Esophagus (tissue), 2 donors: ENCODE measurements around the gene ABCG4. TPM values are rescaled to one million over a fixed set of nuclear protein-coding genes. Genes with fewer than 3 reads are reported as not detected.
"Not testable (repeated sequence)": the region's sequence is repeated elsewhere in the genome, so short reads cannot be mapped to it uniquely, and the experiment has no call there.

ENCODE experiments used
- H3K27ac ChIP-seq, 2 donors: one replicate each; pipeline ENCODE4 v1.5.1; 2013; ENCODE audit warnings: low read depth in 2 of 2, mild to moderate bottlenecking in 2 of 2, inconsistent platforms in 1 of 2, low read length in 1 of 2, moderate library complexity in 1 of 2
- H3K27me3 ChIP-seq, 2 donors: one replicate each; pipeline ENCODE4 v1.6.1; 2013; ENCODE audit warnings: low read length in 2 of 2, control low read depth in 1 of 2, mild to moderate bottlenecking in 1 of 2; ENCODE audit not compliant: insufficient read depth in 2 of 2, control insufficient read depth in 1 of 2
- H3K36me3 ChIP-seq, 2 donors: one replicate each; pipeline ENCODE4 v1.6.1; 2013; ENCODE audit warnings: low read length in 1 of 2; ENCODE audit not compliant: control insufficient read depth in 2 of 2, insufficient read depth in 2 of 2
- H3K4me1 ChIP-seq, 2 donors: one replicate each; pipeline ENCODE4 v1.6.1; 2013; ENCODE audit warnings: low read length in 1 of 2; ENCODE audit not compliant: control insufficient read depth in 2 of 2, insufficient read depth in 2 of 2
- H3K4me3 ChIP-seq, 2 donors: one replicate each; pipeline ENCODE4 v1.5.1; 2013; ENCODE audit warnings: low read length in 2 of 2, mild to moderate bottlenecking in 2 of 2, low read depth in 1 of 2, moderate library complexity in 1 of 2
- H3K9me3 ChIP-seq, 2 donors: one replicate each; pipeline ENCODE4 v1.6.1; 2013; ENCODE audit warnings: mild to moderate bottlenecking in 2 of 2, low read depth in 1 of 2, low read length in 1 of 2, moderate library complexity in 1 of 2; ENCODE audit not compliant: control insufficient read depth in 2 of 2, insufficient read depth in 1 of 2
- WGBS, 2 donors: extraction: QIAGEN DNeasy Blood & Tissue Kit; methylation state at CpG; one replicate each; pipeline ENCODE4 v1.1.7; 2013; 5-methylcytosine and 5-hydroxymethylcytosine counted together
- polyA plus RNA-seq, 2 donors: library from polyadenylated mRNA; stranded (reverse); fragments of 200-250 nt; gene quantifications; one replicate each; pipeline ENCODE4 v1.2.3, GENCODE V29; 2013
- donor health status: healthy with polysubstance abuse.
- donor health status: Bipolar disorder and iron deficiency.

ABCG4 gene
- polyA plus RNA-seq, 2 donors, result 0.21 to 0.81 TPM

DNA sequence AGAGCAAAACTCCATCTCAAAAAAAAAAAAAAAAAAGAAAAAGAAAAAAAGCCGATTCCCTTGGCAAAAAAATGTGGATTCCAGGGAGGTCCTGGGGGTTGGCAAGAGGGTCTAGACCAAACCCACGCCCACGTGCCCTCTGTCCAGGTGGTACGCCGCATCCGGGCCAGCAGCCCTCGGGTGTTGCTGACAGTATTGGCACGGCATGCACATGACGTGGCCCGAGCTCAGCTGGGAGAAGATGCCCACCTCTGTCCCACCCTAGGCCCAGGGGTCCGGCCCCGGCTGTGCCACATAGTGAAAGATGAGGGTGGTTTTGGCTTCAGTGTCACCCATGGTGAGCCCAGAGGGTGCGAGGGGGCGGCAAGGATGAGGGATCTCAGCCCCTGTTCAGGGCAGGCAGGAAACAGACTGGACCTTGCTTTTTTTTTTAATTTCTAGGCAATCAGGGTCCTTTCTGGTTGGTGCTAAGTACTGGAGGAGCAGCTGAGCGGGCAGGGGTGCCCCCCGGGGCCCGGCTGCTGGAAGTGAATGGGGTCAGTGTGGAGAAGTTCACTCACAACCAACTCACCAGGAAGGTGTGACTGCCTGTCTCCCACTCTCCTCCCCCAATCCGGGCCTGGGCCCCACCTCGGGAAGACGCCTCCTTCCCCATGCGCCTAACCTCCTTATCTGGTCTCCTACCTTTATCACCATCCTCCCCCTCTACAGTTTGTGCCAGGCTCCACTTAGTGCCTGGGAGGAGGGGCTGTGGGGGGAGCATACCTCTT, 38.5 kb downstream of the ABCG4 start:
- Histone ChIP-seq H3K36me3 (peaks cover 6 to 12% of the 10 kb centered on the region in 2 donors), H3K4me1 (no peaks in the 10 kb centered on the region), H3K4me3 (no peak overlapping the region), H3K9me3 (no peaks in the 10 kb centered on the region), H3K27me3 (no peaks in the 10 kb centered on the region), H3K27ac (no peak overlapping the region)
- 79 to 81% methylated on average over 21 of the region's 21 CpGs for WGBS, 2 donors

DNA sequence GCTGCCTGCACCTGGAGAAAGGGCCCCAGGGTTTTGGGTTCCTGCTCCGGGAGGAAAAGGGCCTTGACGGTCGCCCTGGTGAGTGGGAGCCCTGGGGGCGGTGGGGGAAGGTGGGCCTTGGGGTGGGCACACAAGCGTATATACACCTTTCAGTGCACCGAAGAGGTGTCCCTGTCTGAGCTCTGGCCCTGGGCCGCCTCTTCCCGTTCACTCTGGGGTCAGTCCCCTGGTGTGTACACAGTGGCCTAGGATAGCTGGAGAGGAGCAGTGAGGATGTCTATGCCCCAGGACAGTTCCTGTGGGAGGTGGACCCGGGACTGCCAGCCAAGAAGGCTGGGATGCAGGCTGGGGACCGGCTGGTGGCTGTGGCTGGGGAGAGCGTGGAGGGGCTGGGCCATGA, 39.2 kb downstream of the ABCG4 start:
- 75 to 84% methylated on average over 11 of the region's 11 CpGs for WGBS, 2 donors

DNA sequence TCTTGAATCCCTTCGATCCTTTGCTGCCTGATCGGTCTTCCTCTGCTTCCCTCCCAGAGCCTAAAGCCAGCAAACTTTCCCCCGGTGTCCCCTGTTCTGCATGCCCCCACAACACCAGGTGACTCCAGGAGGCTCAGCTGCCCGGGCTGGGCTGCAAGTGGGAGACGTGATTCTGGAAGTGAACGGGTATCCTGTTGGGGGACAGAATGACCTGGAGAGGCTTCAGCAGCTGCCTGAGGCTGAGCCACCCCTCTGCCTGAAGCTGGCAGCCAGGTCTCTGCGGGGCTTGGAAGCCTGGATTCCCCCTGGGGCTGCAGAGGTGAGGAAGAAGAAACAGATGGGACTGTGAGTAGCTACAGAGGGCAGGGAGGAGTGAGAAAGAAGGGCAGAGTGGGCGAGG, 40.0 kb downstream of the ABCG4 start:
- WGBS, 2 donors, result 80 to 83% methylated on average over 8 of the region's 8 CpGs
- Histone ChIP-seq H3K9me3 (no peaks in the 10 kb centered on the region), H3K27me3 (no peaks in the 10 kb centered on the region), H3K4me3 (no peak overlapping the region), H3K36me3 (peaks cover 1% of the 10 kb centered on the region in 2 donors), H3K4me1 (no peaks in the 10 kb centered on the region), H3K27ac (no peak overlapping the region)

More for the DNA sequence above, 39.2 kb downstream of the ABCG4 start:
- Histone ChIP-seq H3K27me3 (no peaks in the 10 kb centered on the region), H3K27ac (no peak overlapping the region), H3K4me1 (no peaks in the 10 kb centered on the region), H3K9me3 (no peaks in the 10 kb centered on the region), H3K4me3 (no peak overlapping the region), H3K36me3 (peaks cover 4 to 8% of the 10 kb centered on the region in 2 donors)

DNA sequence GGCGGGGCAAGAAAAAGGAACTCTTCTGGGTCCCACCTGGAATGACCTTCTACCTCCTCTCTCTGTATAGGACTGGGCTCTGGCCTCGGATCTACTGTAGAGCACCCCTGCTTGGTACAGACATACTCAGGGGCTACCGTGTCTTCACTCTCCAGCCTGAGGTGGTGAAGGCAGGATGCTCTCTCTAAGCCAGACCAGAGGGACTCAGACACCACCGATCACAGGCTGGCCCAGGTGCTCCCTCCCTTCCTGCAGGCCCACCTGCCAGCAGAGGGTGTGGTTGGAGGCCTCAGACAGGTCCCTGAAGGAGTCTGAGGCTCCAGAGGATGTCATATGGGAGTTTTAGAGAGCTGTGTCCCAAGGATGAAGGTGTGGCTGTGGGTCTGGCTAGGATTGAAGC, 40.5 kb downstream of the ABCG4 start:
- Histone ChIP-seq H3K4me3 (no peak overlapping the region), H3K9me3 (no peaks in the 10 kb centered on the region), H3K4me1 (no peaks in the 10 kb centered on the region), H3K27ac (no peak overlapping the region), H3K36me3 (no peaks in the 10 kb centered on the region), H3K27me3 (no peaks in the 10 kb centered on the region)
- 73 to 83% methylated on average over 4 of the region's 4 CpGs for WGBS, 2 donors

DNA sequence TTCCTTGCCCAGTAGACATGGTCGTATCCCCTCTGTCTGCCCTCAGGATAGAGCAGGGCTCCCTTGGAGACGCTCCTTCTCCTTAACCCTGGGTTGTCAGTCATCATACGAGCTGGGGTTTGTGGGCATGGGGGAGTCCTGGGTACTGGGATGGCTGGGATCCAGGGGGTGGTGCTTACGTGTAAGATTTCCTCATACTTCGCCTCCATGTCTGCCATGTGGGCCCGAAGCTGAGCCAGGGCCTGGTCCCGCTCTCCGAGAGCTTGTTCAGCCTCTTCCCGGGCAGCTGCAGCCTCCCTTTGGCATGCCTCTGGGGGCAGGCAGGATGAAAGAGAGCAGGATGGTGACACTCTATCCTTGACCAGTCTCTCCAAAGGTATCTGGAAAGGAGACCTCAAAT, 41.7 kb downstream of the ABCG4 start:
- H3K9me3 ChIP-seq, result no peaks in the 10 kb centered on the region
- H3K4me1 ChIP-seq, result no peaks in the 10 kb centered on the region
- H3K27ac ChIP-seq, result no peak overlapping the region
- H3K27me3 ChIP-seq, result no peaks in the 10 kb centered on the region
- 78 to 81% methylated on average over 9 of the region's 9 CpGs for WGBS, 2 donors
- no peak overlapping the region for H3K4me3 ChIP-seq
- no peaks in the 10 kb centered on the region for H3K36me3 ChIP-seq

DNA sequence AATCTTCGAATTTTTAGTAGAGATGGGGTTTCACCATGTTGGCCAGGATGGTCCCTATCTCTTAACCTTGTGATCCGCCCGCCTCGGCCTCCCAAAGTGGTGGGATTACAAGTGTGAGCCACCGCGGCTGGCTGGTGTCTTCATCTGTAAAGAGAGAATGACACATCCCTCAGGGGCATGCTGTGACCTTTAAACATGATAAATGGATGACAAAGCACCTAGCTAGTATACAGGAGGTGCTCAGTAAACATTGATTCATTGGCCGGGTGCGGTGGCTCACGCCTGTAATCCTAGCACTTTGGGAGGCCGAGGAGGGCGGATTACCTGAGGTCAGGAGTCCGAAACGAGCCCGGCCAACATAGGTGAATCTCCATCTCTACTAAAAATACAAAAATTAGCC, 42.4 kb downstream of the ABCG4 start:
- H3K27me3 ChIP-seq, H3K36me3 ChIP-seq, H3K27ac ChIP-seq, H3K4me1 ChIP-seq, H3K9me3 ChIP-seq, H3K4me3 ChIP-seq: not testable (repeated sequence)
- 81 to 87% methylated on average over 14 of the region's 14 CpGs for WGBS, 2 donors

DNA sequence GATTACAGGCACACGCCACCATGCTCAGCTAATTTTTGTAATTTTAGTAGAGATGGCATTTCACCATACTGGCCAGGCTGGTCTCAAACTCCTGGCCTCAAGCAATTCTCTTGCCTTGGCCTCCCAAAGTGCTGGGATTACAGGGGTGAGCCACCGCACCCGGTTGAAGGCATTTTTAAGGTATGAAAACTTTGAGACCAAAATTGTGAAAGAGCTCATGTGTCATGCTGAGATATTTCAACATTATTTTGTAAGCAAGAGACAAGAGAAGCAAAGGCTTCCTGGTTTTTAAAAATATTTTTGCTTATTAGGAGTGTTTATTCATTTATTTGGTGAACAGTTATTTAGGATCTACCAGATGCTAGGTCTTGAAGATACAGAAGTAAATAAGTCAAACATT, 43.3 kb downstream of the ABCG4 start:
- Histone ChIP-seq H3K27me3 (no peaks in the 10 kb centered on the region), H3K9me3 (no peaks in the 10 kb centered on the region), H3K4me3 (no peak overlapping the region), H3K36me3 (no peaks in the 10 kb centered on the region), H3K27ac (no peak overlapping the region), H3K4me1 (no peaks in the 10 kb centered on the region)
- 94 to 95% methylated on average over 3 of the region's 3 CpGs for WGBS, 2 donors

DNA sequence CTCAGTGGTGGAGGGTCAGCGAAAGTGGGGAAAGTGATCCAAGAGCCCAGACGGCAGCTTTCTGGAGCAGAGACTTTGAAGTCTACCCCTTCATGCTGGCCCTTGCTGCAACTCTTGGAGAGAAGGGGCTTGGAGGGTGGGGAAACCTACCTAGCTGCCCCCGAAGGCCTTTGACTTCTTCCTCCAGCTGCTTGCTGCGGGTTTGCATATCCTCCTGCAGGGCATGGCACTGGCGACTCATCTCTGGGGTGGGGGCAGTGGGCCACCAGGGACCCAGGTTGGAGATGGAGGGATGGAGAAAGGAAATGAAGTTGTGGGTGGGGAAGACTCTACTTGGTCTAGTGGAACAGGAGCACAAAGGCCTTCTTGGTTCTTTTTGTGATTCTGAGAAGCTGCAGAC, 44.1 kb downstream of the ABCG4 start:
- 89 to 91% methylated on average over 5 of the region's 5 CpGs for WGBS, 2 donors
- no peak overlapping the region for H3K27ac ChIP-seq
- no peaks in the 10 kb centered on the region for H3K4me1 ChIP-seq

DNA sequence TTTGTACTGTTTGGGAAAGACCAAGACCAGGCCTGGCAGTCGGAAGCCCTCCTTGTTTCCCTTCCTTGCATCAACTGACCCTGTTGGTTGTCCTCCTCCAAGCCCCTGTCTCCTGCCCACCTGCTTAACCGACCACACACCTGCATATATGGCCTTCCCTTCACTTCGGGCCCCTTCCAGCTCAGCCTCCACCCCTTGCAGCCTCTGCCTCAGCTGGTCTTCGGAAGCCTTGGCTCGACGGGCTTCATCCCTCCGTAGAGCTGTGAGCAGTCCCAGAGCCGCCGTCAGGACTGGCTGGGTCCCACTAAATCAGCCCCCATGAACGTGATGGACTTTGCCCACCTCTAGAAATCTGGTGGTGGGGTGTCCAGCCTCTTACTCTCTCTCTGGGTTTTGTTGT, 44.8 kb downstream of the ABCG4 start:
- H3K9me3 ChIP-seq, result no peaks in the 10 kb centered on the region
- WGBS, 2 donors, result 88 to 92% methylated on average over 10 of the region's 10 CpGs
- H3K27me3 ChIP-seq, result no peaks in the 10 kb centered on the region
- no peaks in the 10 kb centered on the region for H3K36me3 ChIP-seq
- H3K4me1 ChIP-seq, result no peaks in the 10 kb centered on the region
- H3K4me3 ChIP-seq, result no peak overlapping the region
- H3K27ac ChIP-seq, result no peak overlapping the region

More for the DNA sequence above, 44.1 kb downstream of the ABCG4 start:
- no peaks in the 10 kb centered on the region for H3K36me3 ChIP-seq
- no peaks in the 10 kb centered on the region for H3K27me3 ChIP-seq
- H3K4me3 ChIP-seq, result no peak overlapping the region
- H3K9me3 ChIP-seq, result no peaks in the 10 kb centered on the region

DNA sequence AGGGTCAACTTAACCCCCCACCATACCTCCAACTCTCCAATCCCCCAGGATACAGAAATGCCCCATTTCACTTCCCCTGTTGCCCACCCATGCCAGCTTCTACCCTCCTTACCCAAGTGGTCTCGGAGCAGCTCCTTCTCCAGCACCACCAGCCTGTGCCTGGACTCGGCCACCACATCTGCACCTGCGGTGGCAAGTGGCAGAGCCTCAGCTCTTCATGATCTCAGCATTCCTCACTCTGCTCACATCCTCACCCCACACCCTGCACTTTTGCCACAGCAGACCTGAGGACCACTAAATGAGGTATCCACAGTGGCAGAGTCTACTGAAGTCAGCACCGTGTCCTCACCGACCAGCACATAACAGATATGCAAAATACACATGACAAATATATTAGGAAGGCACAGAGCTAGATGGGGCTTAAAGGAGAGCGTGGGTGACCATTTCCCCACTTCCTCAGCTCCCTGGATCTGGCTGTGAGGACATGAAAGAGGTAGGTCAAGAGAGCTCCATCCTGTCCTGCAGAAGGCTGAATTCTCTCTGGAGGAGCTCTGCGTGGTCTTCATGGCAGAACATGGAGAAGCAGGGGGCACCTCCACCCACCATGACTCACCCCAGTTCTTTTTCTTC, 46.1 kb downstream of the ABCG4 start:
- Histone ChIP-seq H3K27me3 (no peaks in the 10 kb centered on the region), H3K4me1 (no peaks in the 10 kb centered on the region), H3K4me3 (no peak overlapping the region), H3K36me3 (no peaks in the 10 kb centered on the region), H3K9me3 (no peaks in the 10 kb centered on the region), H3K27ac (no peak overlapping the region)
- 66 to 70% methylated on average over 7 of the region's 7 CpGs for WGBS, 2 donors
